ENCODE measurements around the gene TRMT61B. TPM values are rescaled to one million over a fixed set of nuclear protein-coding genes. Genes with fewer than 3 reads are reported as not detected.
A peak's percentile ranks its signal among the peaks of the same experiment; 100 is the strongest.

The TRMT61B gene
- 10 to 100 TPM; 19.9 to 22.4 TPM for total RNA-seq
- 24.4 TPM for polyA plus RNA-seq (2013, experiment 1 of 2)
- polyA plus RNA-seq (2013, experiment 2 of 2): 26.8 TPM
- long read RNA-seq, experiment 1, transcript TRMT61B-201 (7 exons, 1,836 nt): major isoform, 7 of 14 reads
- long read RNA-seq, experiment 1, partial matches to known transcripts: 0 of 14 reads
- long read RNA-seq, experiment 1, other reads (novel, unspliced or antisense): 7 of 14 reads
- long read RNA-seq, experiment 2, transcript TRMT61B-201 (7 exons, 1,836 nt): major isoform, 20 of 42 reads
- long read RNA-seq, experiment 2, partial matches to known transcripts: 2 of 42 reads
- long read RNA-seq, experiment 2, other reads (novel, unspliced or antisense): 20 of 42 reads
- long read RNA-seq, experiment 3, transcript TRMT61B-201 (7 exons, 1,836 nt): major isoform, 88 of 146 reads
- long read RNA-seq, experiment 3, partial matches to known transcripts: 4 of 146 reads
- long read RNA-seq, experiment 3, other reads (novel, unspliced or antisense): 53 of 146 reads
- long read RNA-seq, experiment 4, transcript TRMT61B-201 (7 exons, 1,836 nt): major isoform, 40 of 68 reads
- long read RNA-seq, experiment 4, partial matches to known transcripts: 8 of 68 reads
- long read RNA-seq, experiment 4, other reads (novel, unspliced or antisense): 20 of 68 reads

- peaks cover 29% of the 10 kb centered on the region for H3K27me3 Mint-ChIP-seq (ENCODE audit: insufficient read depth)
- peak within 1 kb of the TSS; percentile 98 for H3K27ac Mint-ChIP-seq
- H3K9ac ChIP-seq (ENCODE audit: extremely low read depth, low read length, poor library complexity, severe bottlenecking): peak within 1 kb of the TSS; percentile 85
- H3K4me3 ChIP-seq (ENCODE audit: low read length): peak within 1 kb of the TSS; percentile 98
- peak within 1 kb of the TSS; percentile 98 for H3K4me3 Mint-ChIP-seq
- no peaks in the 10 kb centered on the region for H3K9me3 Mint-ChIP-seq
- peak; percentile 99 for DNase-seq
- no peaks in the 10 kb centered on the region for H3K36me3 ChIP-seq (ENCODE audit: control insufficient read depth, insufficient read depth, low read length)
- 0% methylated on average over 24 to 57 of the region's 57 CpGs for WGBS, 2 experiments (ENCODE audit: insufficient coverage in 1 of 2, insufficient read length in 1 of 2)
- peaks cover 15% of the 10 kb centered on the region for H3K4me1 Mint-ChIP-seq
- H3K27me3 ChIP-seq (ENCODE audit: control insufficient read depth, insufficient read depth, low read length, poor library complexity, severe bottlenecking): peaks cover 9% of the 10 kb centered on the region
- H3K36me3 Mint-ChIP-seq (ENCODE audit: low read depth): peaks cover 6% of the 10 kb centered on the region
- H3K9me3 ChIP-seq (ENCODE audit: control insufficient read depth, low read length): no peaks in the 10 kb centered on the region
- peak within 1 kb of the TSS; percentile 67 for H3K27ac ChIP-seq (ENCODE audit: low read depth, low read length)
- TF ChIP-seq CTCF (conservative IDR thresholded peaks at IDR 0.05): no peak
- H3K4me1 ChIP-seq (ENCODE audit: control insufficient read depth, insufficient read depth, low read length): no peaks in the 10 kb centered on the region
Observed at GRCh38 chr2:28870146-28870891, at the start of gene TRMT61B. TRMT61B (minus strand) TSS chr2:28870309; CDS start chr2:28870277, 32 bp downstream.

GRCh38 chr2:28915939-28916338 lies 45.8 kb upstream of the TRMT61B start:
- no peak overlapping the region for H3K9ac ChIP-seq (ENCODE audit: extremely low read depth, low read length, poor library complexity, severe bottlenecking)
- H3K4me1 ChIP-seq (ENCODE audit: control insufficient read depth, insufficient read depth, low read length): peaks cover 4% of the 10 kb centered on the region
- H3K27me3 ChIP-seq (ENCODE audit: control insufficient read depth, insufficient read depth, low read length, poor library complexity, severe bottlenecking): no peaks in the 10 kb centered on the region
- no peak overlapping the region for H3K27ac Mint-ChIP-seq
- peaks cover 60% of the 10 kb centered on the region for H3K36me3 Mint-ChIP-seq (ENCODE audit: low read depth)
- no peaks in the 10 kb centered on the region for H3K27me3 Mint-ChIP-seq (ENCODE audit: insufficient read depth)
- no peak overlapping the region for H3K4me3 Mint-ChIP-seq
- H3K9me3 ChIP-seq (ENCODE audit: control insufficient read depth, low read length): no peaks in the 10 kb centered on the region
- H3K9me3 Mint-ChIP-seq: no peaks in the 10 kb centered on the region
- H3K4me3 ChIP-seq (ENCODE audit: low read length): no peak overlapping the region
- peaks cover 8% of the 10 kb centered on the region for H3K4me1 Mint-ChIP-seq
- DNase-seq: no peak
- 94% methylated on average over 1 of the region's 1 CpG; no CpG with 5 or more reads in 1 of the 2 experiments for WGBS, 2 experiments (ENCODE audit: insufficient coverage in 1 of 2, insufficient read length in 1 of 2)
- no peak overlapping the region for H3K27ac ChIP-seq (ENCODE audit: low read depth, low read length)
- H3K36me3 ChIP-seq (ENCODE audit: control insufficient read depth, insufficient read depth, low read length): peaks cover 79% of the 10 kb centered on the region
- TF ChIP-seq CTCF (conservative IDR thresholded peaks at IDR 0.05): no peak

- H3K4me3 Mint-ChIP-seq: no peak overlapping the region
- H3K36me3 ChIP-seq (ENCODE audit: control insufficient read depth, insufficient read depth, low read length): peaks cover 83% of the 10 kb centered on the region
- TF ChIP-seq CTCF (conservative IDR thresholded peaks at IDR 0.05): no peak
- H3K27ac ChIP-seq (ENCODE audit: low read depth, low read length): no peak overlapping the region
- peak overlapping the region; percentile 6 for H3K27ac Mint-ChIP-seq
- H3K27me3 ChIP-seq (ENCODE audit: control insufficient read depth, insufficient read depth, low read length, poor library complexity, severe bottlenecking): no peaks in the 10 kb centered on the region
- 92 to 100% methylated on average over 3 to 6 of the region's 6 CpGs for WGBS, 2 experiments (ENCODE audit: insufficient coverage in 1 of 2, insufficient read length in 1 of 2)
- DNase-seq: no peak
- H3K9me3 ChIP-seq (ENCODE audit: control insufficient read depth, low read length): no peaks in the 10 kb centered on the region
- no peaks in the 10 kb centered on the region for H3K9me3 Mint-ChIP-seq
- H3K27me3 Mint-ChIP-seq (ENCODE audit: insufficient read depth): no peaks in the 10 kb centered on the region
- peaks cover 6% of the 10 kb centered on the region for H3K4me1 Mint-ChIP-seq
- no peak overlapping the region for H3K4me3 ChIP-seq (ENCODE audit: low read length)
- peaks cover 85% of the 10 kb centered on the region for H3K36me3 Mint-ChIP-seq (ENCODE audit: low read depth)
- H3K9ac ChIP-seq (ENCODE audit: extremely low read depth, low read length, poor library complexity, severe bottlenecking): no peak overlapping the region
- no peaks in the 10 kb centered on the region for H3K4me1 ChIP-seq (ENCODE audit: control insufficient read depth, insufficient read depth, low read length)
Observed at GRCh38 chr2:28909655-28910353, 39.7 kb upstream of the TRMT61B start.

Measured in endodermal cell (in vitro differentiated cells).